Myometrial cell (primary cell): ENCODE data around the gene ADRB1. TPM values are rescaled to one million over a fixed set of nuclear protein-coding genes. Genes with fewer than 3 reads are reported as not detected.

Experiments used
- total RNA-seq: library from RNA; depleted of rRNA; stranded (reverse); fragments of >200 nt; gene quantifications from 2 replicates; pipeline ENCODE4 v1.2.3, GENCODE V29; 2015

ADRB1 gene
- not detected in 2 replicates for total RNA-seq

DNA sequence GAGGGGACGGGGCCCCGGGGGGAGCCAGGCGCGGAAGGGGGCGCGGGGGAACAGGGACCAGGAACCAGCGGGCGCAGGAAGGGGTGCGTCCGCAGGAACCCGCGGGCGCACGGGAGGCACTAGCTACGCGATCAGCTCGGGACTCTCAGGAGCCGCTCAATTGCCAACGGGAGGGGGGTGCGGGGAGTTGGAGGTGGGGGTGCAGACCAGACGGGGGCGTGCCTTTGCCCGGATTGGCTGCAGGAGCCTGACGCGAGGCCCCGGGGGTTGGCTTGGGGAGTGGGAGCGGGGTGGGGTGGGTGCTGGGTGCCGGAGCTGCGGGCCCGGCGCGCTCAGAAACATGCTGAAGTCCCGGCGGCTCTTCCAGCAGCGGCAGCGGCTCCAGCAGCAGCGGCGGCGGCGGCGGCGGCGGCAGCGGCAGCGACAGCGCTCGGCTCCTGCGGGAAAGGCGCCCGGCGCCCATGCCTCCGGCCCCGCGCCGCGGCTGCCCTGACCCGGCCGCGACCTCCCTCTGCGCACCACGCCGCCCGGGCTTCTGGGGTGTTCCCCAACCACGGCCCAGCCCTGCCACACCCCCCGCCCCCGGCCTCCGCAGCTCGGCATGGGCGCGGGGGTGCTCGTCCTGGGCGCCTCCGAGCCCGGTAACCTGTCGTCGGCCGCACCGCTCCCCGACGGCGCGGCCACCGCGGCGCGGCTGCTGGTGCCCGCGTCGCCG lies at the start of gene ADRB1:
Gene ADRB1, plus strand, starts transcription at position 335 of the 715 bp plus-strand sequence. Its CDS starts 267 bp downstream, at position 602.

Other genes with a start within 250 kb of the ADRB1 start
- 2.6 and 4.4 TPM in 2 replicates for gene DCLRE1A, start 189.8 kb upstream of the ADRB1 start, total RNA-seq
- gene NHLRC2, start 189.2 kb upstream of the ADRB1 start, total RNA-seq: 4.9 and 33.7 TPM in 2 replicates
- gene CCDC186, start 130.3 kb downstream of the ADRB1 start, total RNA-seq: 10.1 and 11.2 TPM in 2 replicates
- 0.35 TPM in 1 of 2 replicates, not detected in the other for gene TDRD1, start 135.5 kb downstream of the ADRB1 start, total RNA-seq
- gene VWA2, start 195.4 kb downstream of the ADRB1 start, total RNA-seq: not detected in 2 replicates